RCC 7860 (cell line): Measurements from ENCODE around the gene TP63.
"Not testable (repeated sequence)": the region's sequence is repeated elsewhere in the genome, so short reads cannot be mapped to it uniquely, and the experiment has no call there.

ENCODE experiments used
- DNase-seq: peaks from one replicate; pipeline ENCODE4 v3.0.0-alpha.2; 2015; ENCODE audit warnings: low spot score
- FAIRE-seq: peaks from 2 replicates; lab custom pipeline; 2012; peaks lifted over from hg19 to GRCh38; lab: Jason Lieb, UNC

Gene TP63

GRCh38 chr3:189631373-189631408, at the start of gene TP63:
Gene TP63, plus strand, starts transcription at chr3:189631389. Its CDS starts 127 bp downstream, at chr3:189631516.
- DNase-seq: no peak
- FAIRE-seq: no peak

- FAIRE-seq: no peak
- DNase-seq: no peak
Measured at GRCh38 chr3:189582179-189582578, 49.0 kb upstream of the TP63 start.

- no peak for DNase-seq
- no peak for FAIRE-seq
Measured at GRCh38 chr3:189584645-189585044, 46.5 kb upstream of the TP63 start.

GRCh38 chr3:189586941-189587663, 44.1 kb upstream of the TP63 start:
- FAIRE-seq (no peak), DNase-seq (no peak)

- FAIRE-seq (no peak), DNase-seq (no peak)
Measured at GRCh38 chr3:189587664-189588040, 43.5 kb upstream of the TP63 start.

DNA sequence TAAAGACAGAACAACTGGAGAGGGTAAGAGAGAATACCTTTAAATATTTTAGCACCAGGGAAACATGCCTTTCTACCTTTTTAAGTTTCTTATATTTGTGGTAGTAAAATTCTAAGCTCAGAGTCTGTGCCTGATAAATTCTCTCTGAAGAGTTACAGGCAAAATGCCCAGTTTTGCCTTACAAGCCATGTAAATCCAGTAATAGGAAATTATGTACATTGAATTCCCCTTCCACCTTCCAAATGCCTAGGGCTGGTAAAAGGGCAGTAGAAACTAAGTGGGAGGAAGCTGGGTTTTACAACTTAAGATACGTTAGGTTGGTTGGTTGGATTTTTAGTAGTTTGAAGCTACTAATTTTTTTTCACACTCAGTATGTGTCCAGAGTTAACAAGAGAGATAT, 43.1 kb upstream of the TP63 start:
- DNase-seq (no peak), FAIRE-seq (no peak)

DNA sequence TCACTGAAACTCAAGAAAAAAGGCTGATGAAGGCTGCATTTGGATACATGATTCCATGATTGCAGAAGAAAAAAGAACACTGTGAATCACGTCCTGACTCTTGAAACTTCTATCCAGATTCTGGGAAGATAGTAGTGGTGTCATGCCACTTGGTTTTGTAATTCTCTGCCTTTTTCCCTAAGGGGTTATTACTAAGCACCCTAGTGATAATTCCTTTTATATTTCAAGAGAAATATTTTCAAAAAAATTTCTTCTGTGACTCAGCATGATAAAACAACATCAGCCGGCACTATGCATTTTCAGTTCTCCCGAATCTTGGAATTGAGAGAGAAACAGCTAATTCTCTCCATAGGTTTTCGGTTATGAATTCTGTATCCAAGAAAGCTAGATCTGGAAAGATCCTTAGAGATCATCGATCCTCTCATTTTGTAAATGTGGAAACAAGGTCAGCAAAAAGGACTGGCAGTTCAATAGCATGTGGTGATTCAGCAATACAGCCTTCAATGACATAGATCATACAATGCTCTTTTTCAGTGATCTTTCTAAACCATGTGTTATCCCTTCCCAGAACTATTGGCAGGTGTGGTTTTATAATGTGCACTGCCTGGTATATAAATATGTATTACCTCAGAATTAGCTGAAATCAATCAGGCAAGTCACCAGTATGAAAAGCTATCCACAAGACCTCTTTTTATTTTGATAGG, 42.6 kb upstream of the TP63 start:
- no peak for FAIRE-seq
- DNase-seq: no peak

DNA sequence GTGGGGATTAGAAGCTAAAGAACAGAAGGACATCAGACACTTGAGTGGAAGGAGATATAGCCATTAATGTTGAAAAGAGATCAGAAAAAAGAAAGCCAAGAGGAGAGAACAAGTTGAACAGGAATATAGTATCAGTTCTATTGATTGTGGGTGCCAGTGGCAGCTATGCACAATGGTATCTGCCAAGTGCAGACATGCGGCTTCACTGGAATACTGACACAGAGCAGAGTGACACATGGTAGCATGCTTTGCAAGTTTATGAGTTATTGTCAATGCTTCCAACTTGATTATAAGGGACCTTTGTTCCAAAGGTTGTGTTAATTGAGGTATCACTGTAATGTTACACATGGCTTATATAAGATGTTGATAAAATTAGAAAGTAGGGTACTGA, 42.0 kb upstream of the TP63 start:
- DNase-seq: no peak
- no peak for FAIRE-seq

DNA sequence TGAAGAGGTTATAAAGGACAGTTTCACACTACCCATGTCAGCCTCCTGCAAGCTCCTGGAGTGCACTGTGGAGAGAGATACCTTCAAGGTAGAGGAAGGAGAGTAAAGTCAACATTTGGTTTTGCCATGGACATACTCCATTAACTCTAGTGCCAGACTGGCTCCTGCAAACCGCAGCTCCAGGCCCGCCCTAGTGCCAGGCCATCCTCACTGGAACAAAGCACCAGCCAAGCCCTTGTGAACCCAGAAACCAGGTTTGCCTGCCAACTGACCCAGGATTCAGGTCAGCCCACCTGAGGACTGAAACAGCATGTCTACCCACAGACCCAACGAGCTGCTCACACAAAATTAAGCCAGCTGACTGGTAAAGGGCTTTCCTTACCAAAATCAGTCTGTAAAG, 41.0 kb upstream of the TP63 start:
- no peak for DNase-seq
- no peak for FAIRE-seq

DNA sequence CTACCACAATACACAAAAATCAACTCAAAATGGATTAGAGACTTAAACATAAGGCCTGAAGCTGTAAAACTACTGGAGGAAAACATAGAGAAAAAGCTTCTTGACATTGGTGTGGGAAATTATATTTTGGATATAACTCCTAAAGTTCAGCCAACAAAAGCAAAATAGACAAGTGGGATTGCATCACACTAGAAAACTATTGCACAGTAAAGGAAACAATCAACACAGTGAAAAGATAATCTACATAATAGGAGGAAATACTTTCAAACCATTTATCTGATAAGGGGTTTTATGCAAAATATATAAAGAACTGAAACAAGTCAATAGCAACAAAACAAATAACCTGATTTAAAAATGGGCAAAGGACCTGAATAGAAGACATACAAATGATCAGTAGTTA, 37.6 kb upstream of the TP63 start:
- no peak for FAIRE-seq

GRCh38 chr3:189596078-189596979, 34.9 kb upstream of the TP63 start:
- not testable (repeated sequence) for FAIRE-seq, DNase-seq

More for the DNA sequence above, 37.6 kb upstream of the TP63 start:
- DNase-seq: no peak

GRCh38 chr3:189597918-189598317, 33.3 kb upstream of the TP63 start:
- DNase-seq (no peak), FAIRE-seq (no peak)

- FAIRE-seq: no peak
- no peak for DNase-seq
Measured at GRCh38 chr3:189598530-189599225, 32.5 kb upstream of the TP63 start.

DNA sequence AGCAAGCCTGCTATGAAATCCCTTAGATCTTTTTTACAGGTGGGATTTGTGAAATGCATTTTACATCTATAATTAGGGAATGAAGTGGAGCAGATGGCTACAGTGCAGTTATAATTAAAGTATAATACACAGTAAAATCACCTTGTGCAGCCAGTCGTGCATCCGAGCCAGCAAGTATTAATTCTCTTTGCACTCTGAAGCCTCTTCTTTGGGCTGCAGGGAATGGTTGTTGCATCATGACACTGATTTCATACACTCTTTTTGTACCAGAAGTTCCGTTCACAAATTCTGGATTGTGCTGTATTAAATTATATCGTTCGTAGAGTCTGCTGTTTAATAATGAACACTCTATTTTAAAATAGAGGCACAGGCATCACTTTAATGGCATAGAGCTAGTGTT, 28.7 kb upstream of the TP63 start:
- FAIRE-seq (no peak), DNase-seq (no peak)

GRCh38 chr3:189605717-189606116, 25.5 kb upstream of the TP63 start:
- no peak for FAIRE-seq
- no peak for DNase-seq

GRCh38 chr3:189606774-189607173, 24.4 kb upstream of the TP63 start:
- no peak for FAIRE-seq

GRCh38 chr3:189612641-189613040, 18.5 kb upstream of the TP63 start:
- not testable (repeated sequence) for FAIRE-seq, DNase-seq

More at GRCh38 chr3:189606774-189607173, 24.4 kb upstream of the TP63 start:
- DNase-seq: no peak

- FAIRE-seq: no peak
- DNase-seq: no peak
Measured at GRCh38 chr3:189613122-189613521, 18.1 kb upstream of the TP63 start.

DNA sequence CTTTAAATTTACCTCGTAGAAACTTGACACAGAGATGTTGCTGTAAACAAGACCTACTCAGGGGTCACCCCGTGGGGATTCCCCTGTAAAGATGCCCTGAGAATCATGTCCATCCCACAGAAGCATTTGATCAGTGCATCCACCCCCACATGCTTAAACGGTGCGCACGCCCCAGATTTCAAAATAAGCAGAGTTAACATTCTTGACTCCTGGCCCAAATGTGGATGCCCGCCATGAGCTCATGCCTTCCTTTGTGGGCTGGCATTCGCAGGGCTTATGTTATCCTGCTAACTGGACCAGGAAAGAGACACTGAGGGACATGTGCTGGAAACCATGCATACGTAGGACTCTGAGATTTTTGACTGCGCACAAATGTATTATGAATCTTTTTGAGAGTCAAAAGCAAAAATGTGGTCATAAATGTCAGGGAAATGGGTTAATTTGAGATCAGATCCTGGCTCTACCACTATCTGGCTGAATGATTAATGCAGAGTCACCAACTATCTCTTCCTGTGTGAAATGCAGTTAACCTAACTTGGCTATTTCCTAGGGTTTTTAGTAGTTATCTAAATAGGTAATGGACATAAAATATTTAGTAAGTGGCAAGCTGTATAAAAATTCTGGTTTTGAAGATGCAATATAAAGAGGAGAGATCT, 9.1 kb upstream of the TP63 start:
- DNase-seq: no peak
- no peak for FAIRE-seq

DNA sequence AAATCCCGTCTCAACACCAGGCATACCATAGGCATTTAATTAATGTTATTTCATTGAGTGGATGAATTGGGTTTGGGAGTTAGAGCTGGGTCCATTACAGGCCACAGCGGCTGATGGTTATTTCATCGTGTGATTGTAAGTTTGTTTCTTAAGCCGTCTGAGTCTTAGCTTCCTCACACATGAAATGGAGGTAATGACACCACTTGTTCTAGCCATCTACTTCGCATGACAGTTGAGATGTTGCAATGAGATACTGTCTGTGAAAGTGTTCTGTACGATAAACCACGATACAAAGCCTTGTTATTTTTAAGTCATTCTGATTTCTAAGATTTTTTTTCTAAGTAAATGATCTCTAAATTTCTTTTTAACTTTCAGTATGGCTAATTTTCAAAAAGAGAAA, 8.6 kb upstream of the TP63 start:
- FAIRE-seq (no peak), DNase-seq (no peak)

GRCh38 chr3:189624130-189624529, 7.1 kb upstream of the TP63 start:
- no peak for DNase-seq
- no peak for FAIRE-seq
